HG03460 (cell line): ENCODE measurements around the gene WSB2.
A peak's percentile ranks its signal among the peaks of the same experiment; 100 is the strongest.

Experiments
- ATAC-seq: cut with Tn5 transposase; IDR thresholded peaks from one replicate; pipeline ENCODE4 v1.9.1; 2021; ENCODE audit not compliant: unreplicated experiment

Gene WSB2

GRCh38 chr12:118063576-118064391 lies 2.8 kb upstream of the WSB2 start:
- ATAC-seq, result no peak

- no peak for ATAC-seq
Measured at GRCh38 chr12:118061873-118062843, 1.2 kb upstream of the WSB2 start.

- no peak for ATAC-seq
Measured at GRCh38 chr12:118060301-118061010, 523 bp downstream of the WSB2 start.

GRCh38 chr12:118059341-118060191 lies 1.4 kb downstream of the WSB2 start:
- ATAC-seq, result no peak

- ATAC-seq, result no peak
Measured at GRCh38 chr12:118058881-118059280, 2.1 kb downstream of the WSB2 start.

- no peak for ATAC-seq
Measured at GRCh38 chr12:118058227-118058626, 2.8 kb downstream of the WSB2 start.

- no peak for ATAC-seq
Measured at GRCh38 chr12:118055865-118056773, 4.9 kb downstream of the WSB2 start.

GRCh38 chr12:118055144-118055557 lies 5.8 kb downstream of the WSB2 start:
- peak; percentile 65 for ATAC-seq

GRCh38 chr12:118053071-118053985 lies 7.7 kb downstream of the WSB2 start:
- no peak for ATAC-seq

- ATAC-seq, result no peak
Measured at GRCh38 chr12:118052324-118053070, 8.5 kb downstream of the WSB2 start.

- no peak for ATAC-seq
Measured at GRCh38 chr12:118050972-118051910, 9.7 kb downstream of the WSB2 start.

GRCh38 chr12:118046430-118046829 lies 14.5 kb downstream of the WSB2 start:
- ATAC-seq, result no peak

GRCh38 chr12:118044577-118044976 lies 16.4 kb downstream of the WSB2 start:
- no peak for ATAC-seq

GRCh38 chr12:118044075-118044474 lies 16.9 kb downstream of the WSB2 start:
- ATAC-seq, result no peak

GRCh38 chr12:118042091-118042490 lies 18.9 kb downstream of the WSB2 start:
- no peak for ATAC-seq

GRCh38 chr12:118038137-118038536 lies 22.8 kb downstream of the WSB2 start:
- no peak for ATAC-seq
